IMR-90 (cell line): ENCODE measurements around the gene ADAMTS17. TPM values are rescaled to one million over a fixed set of nuclear protein-coding genes. Genes with fewer than 3 reads are reported as not detected.

Experiments
- ATAC-seq: fragments of 200-7000 bp; cut with Tn5 transposase; 2 replicates; pipeline ENCODE4 v1.9.1; 2020; ENCODE audit warnings: low read depth, mild to moderate bottlenecking, moderate library complexity
- BruUV-seq: library from RNA; stranded (reverse); fragments of 400-500 nt; replicated peaks from 2 replicates; lab custom pipeline; 2021; lab: Mats Ljungman, UMichigan
- CTCF ChIA-PET: fragments of 300-600 bp; formaldehyde crosslinking; extraction: SDS; loops from one replicate; lab custom pipeline; 2021; ENCODE audit warnings: antibody characterized with exemption; lab: Yijun Ruan, JAX
- POLR2A ChIA-PET: fragments of 300-600 bp; sonication (Branson Sonifier 250); formaldehyde crosslinking; loops from one replicate; lab custom pipeline; 2022; ENCODE audit warnings: antibody characterized with exemption; ENCODE audit not compliant: unreplicated experiment; lab: Charles Lee
- DNase-seq: peaks from one replicate; pipeline ENCODE4 v3.0.0; 2013
- H2AFZ ChIP-seq: replicated peaks from 2 replicates; pipeline ENCODE3; 2013; ENCODE audit warnings: low read length, mild to moderate bottlenecking; ENCODE audit not compliant: poor library complexity
- H2AK5ac ChIP-seq: 2 replicates; pipeline ENCODE4 v1.6.1; 2013; ENCODE audit warnings: low read depth, low read length, inconsistent platforms
- H2AK9ac ChIP-seq: replicated peaks from 2 replicates; pipeline ENCODE3; 2013; ENCODE audit warnings: mild to moderate bottlenecking, low read depth, low read length, moderate library complexity; ENCODE audit not compliant: poor library complexity
- H2BK120ac ChIP-seq: 2 replicates; pipeline ENCODE4 v1.6.1; 2013; ENCODE audit warnings: low read depth, low read length, inconsistent platforms
- H2BK15ac ChIP-seq: 3 replicates; pipeline ENCODE4 v1.6.1; 2013; ENCODE audit warnings: low read depth, low read length, inconsistent platforms
- H2BK20ac ChIP-seq: 2 replicates; pipeline ENCODE4 v1.6.1; 2013; ENCODE audit warnings: low read depth, mild to moderate bottlenecking, inconsistent platforms, low read length, moderate library complexity
- H2BK5ac ChIP-seq: 2 replicates; pipeline ENCODE4 v1.6.1; 2013; ENCODE audit warnings: mild to moderate bottlenecking, low read depth, low read length, inconsistent platforms; ENCODE audit not compliant: poor library complexity, severe bottlenecking
- H3K14ac ChIP-seq: replicated peaks from 2 replicates; pipeline ENCODE4 v1.6.1; 2013; ENCODE audit warnings: low read depth, low read length, inconsistent platforms
- H3K18ac ChIP-seq: 2 replicates; pipeline ENCODE4 v1.6.1; 2013; ENCODE audit warnings: low read depth, low read length, control low read depth
- H3K23ac ChIP-seq: 2 replicates; pipeline ENCODE4 v1.6.1; 2013; ENCODE audit warnings: low read depth, low read length, inconsistent platforms
- H3K27ac ChIP-seq: 2 replicates; pipeline ENCODE4 v1.5.1; 2013; ENCODE audit warnings: mild to moderate bottlenecking, control low read depth, low read length; ENCODE audit not compliant: insufficient read depth
- H3K27me3 ChIP-seq: 2 replicates; pipeline ENCODE4 v1.6.1; 2013; ENCODE audit warnings: low read length; ENCODE audit not compliant: control insufficient read depth, insufficient read depth
- H3K36me3 ChIP-seq: 2 replicates; pipeline ENCODE4 v1.6.1; 2013; ENCODE audit warnings: low read length, mixed read lengths; ENCODE audit not compliant: control insufficient read depth, insufficient read depth
- H3K4ac ChIP-seq: 2 replicates; pipeline ENCODE4 v1.6.1; 2013; ENCODE audit warnings: low read depth, low read length, inconsistent platforms
- H3K4me1 ChIP-seq: 2 replicates; pipeline ENCODE4 v1.6.1; 2013; ENCODE audit warnings: low read length, mixed read lengths; ENCODE audit not compliant: control insufficient read depth, insufficient read depth
- H3K4me2 ChIP-seq: 2 replicates; pipeline ENCODE4 v1.6.1; 2013; ENCODE audit warnings: low read depth, mild to moderate bottlenecking, control low read depth, low read length, moderate library complexity
- H3K4me3 ChIP-seq: 2 replicates; pipeline ENCODE4 v1.5.1; 2013; ENCODE audit warnings: low read depth, mild to moderate bottlenecking, control low read depth, low read length, moderate library complexity; ENCODE audit not compliant: insufficient read depth
- H3K56ac ChIP-seq: 2 replicates; pipeline ENCODE4 v1.6.1; 2013; ENCODE audit warnings: low read length, inconsistent platforms; ENCODE audit not compliant: insufficient read depth; ENCODE audit errors: extremely low read depth
- H3K79me1 ChIP-seq, 2 experiments: 2 replicates each; pipeline ENCODE4 v1.6.1; 2013; ENCODE audit warnings: low read length in 2 of 2, inconsistent platforms in 1 of 2, low read depth in 1 of 2
- H3K9ac ChIP-seq: 2 replicates; pipeline ENCODE4 v1.6.1; 2013; ENCODE audit warnings: low read depth, low read length, control low read depth
- H3K9me1 ChIP-seq: 2 replicates; pipeline ENCODE4 v1.6.1; 2013; ENCODE audit warnings: low read length, inconsistent platforms; ENCODE audit not compliant: insufficient read depth
- H3K9me3 ChIP-seq: 2 replicates; pipeline ENCODE4 v1.6.1; 2013; ENCODE audit warnings: low read length; ENCODE audit not compliant: control insufficient read depth, insufficient read depth
- H4K20me1 ChIP-seq: 2 replicates; pipeline ENCODE4 v1.6.1; 2013; ENCODE audit warnings: low read length, inconsistent platforms; ENCODE audit not compliant: insufficient read depth
- H4K5ac ChIP-seq: 2 replicates; pipeline ENCODE4 v1.6.1; 2013; ENCODE audit warnings: mild to moderate bottlenecking, low read depth, low read length, control low read depth
- H4K8ac ChIP-seq, 2 experiments: 2 replicates each; pipeline ENCODE4 v1.6.1; 2013; ENCODE audit warnings: low read depth in 2 of 2, low read length in 2 of 2, control low read depth in 1 of 2, inconsistent platforms in 1 of 2
- H4K91ac ChIP-seq: 2 replicates; pipeline ENCODE4 v1.6.1; 2013; ENCODE audit warnings: low read depth, low read length, inconsistent platforms; ENCODE audit not compliant: insufficient read depth
- BHLHE40 ChIP-seq: fragments of 150-350 bp; IDR thresholded peaks from 2 replicates; pipeline ENCODE4 v1.6.1; 2016; ENCODE audit warnings: mild to moderate bottlenecking, low read depth, low read length
- CHD1 ChIP-seq: IDR thresholded peaks from 2 replicates; pipeline ENCODE4 v1.6.1; 2012; ENCODE audit warnings: low read depth, low read length, improper control_type of control experiment
- RCOR1 ChIP-seq: IDR thresholded peaks from 2 replicates; pipeline ENCODE4 v1.6.1; 2012; ENCODE audit warnings: mild to moderate bottlenecking, low read length, improper control_type of control experiment; ENCODE audit not compliant: insufficient replicate concordance
- RFX5 ChIP-seq: IDR thresholded peaks from 2 replicates; pipeline ENCODE4 v1.8.0; 2012; ENCODE audit warnings: low read depth, mild to moderate bottlenecking, low read length, moderate library complexity
- WGBS, 2 experiments: methylation state at CpG; one replicate each; pipeline versions ENCODE4 v1.1.5 to v1.1.7; 2013; ENCODE audit warnings: missing lambda C conversion rate in 2 of 2; ENCODE audit not compliant: insufficient read length in 1 of 2; ENCODE audit errors: extremely low coverage in 2 of 2; 5-methylcytosine and 5-hydroxymethylcytosine counted together
- dilution Hi-C: fragments of 300-500 bp; cut with HindIII; formaldehyde crosslinking; loops from one replicate; pipeline ENCODE4 v1.14.3; 2018; ENCODE audit warnings: low sequenced_read_pairs; ENCODE audit not compliant: unreplicated experiment
- in situ Hi-C: fragments of 300-500 bp; cut with MboI; formaldehyde crosslinking; loops from 3 replicates; pipeline ENCODE4 v1.14.3; 2019; ENCODE audit warnings: low sequenced_read_pairs, inconsistent platforms, mixed read lengths
- intact Hi-C: fragments of 100-400 bp; cut with micrococcal nuclease; formaldehyde crosslinking; loops from 2 replicates; pipeline ENCODE4 v1.10.0; 2022
- polyA plus RNA-seq, 3 experiments: library from polyadenylated mRNA; depleted of rRNA; stranded (reverse); fragments of >200 nt; gene quantifications; 2 replicates each; pipeline ENCODE4 v1.2.3, GENCODE V29; 2012; ENCODE audit warnings: low replicate concordance in 1 of 3
- total RNA-seq: library from RNA; depleted of rRNA; stranded (reverse); fragments of >200 nt; gene quantifications from 2 replicates; pipeline ENCODE4 v1.2.3, GENCODE V29; 2012
- TF ChIP-seq, protein P1 (sequence below): fragments of 150-350 bp; IDR thresholded peaks from 2 replicates; pipeline ENCODE4 v1.6.1; 2016; ENCODE audit warnings: low read depth, mild to moderate bottlenecking, low read length, moderate library complexity, borderline replicate concordance

ADAMTS17 gene
- total and polyA plus RNA-seq, 2 of the 4 experiments (the other 2 are of a cell fraction), result 0.03 TPM; not detected in 1

DNA sequence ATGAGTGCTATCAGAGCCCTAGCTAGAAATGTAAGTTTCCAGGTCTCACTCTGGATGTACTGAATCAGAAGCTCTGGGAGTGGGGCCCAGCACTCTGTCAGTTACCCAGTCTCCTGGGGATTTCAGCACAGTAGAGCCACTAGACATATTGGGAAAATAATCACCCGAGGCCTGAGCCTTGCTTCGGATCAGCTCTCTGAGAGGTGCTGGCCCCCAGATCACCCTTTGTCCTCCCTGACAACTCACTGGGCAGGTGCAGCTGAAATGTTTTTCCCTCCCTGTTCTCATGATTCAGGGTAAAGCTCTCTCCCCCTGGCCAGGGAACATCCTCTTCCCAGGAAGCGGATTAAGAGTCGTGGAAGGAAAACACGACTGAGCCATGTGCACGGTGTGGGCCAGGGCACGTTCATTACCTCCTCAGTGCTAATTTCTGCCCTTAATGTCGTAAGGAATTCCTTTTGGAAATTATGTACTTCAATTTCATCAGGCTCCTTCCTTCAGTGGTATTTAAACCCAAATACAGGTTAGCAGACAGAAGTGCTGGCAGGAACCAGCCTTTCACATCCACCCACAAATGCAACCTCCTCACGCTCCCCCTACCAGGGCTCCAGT lies 311.8 kb downstream of the ADAMTS17 start:
- WGBS, 2 experiments, result 38% methylated on average over 2 of the region's 9 CpGs; no CpG with 5 or more reads in 1 of the 2 experiments
- H2AK5ac ChIP-seq, result no peak overlapping the region
- no peak overlapping the region for H2BK5ac ChIP-seq
- H3K27ac ChIP-seq, result no peak overlapping the region
- H3K56ac ChIP-seq, result no peak overlapping the region
- no peak overlapping the region for H3K4me3 ChIP-seq
- intact Hi-C loops, result no loop called here
- H4K20me1 ChIP-seq, result no peaks in the 10 kb centered on the region
- no peak overlapping the region for H3K18ac ChIP-seq
- POLR2A ChIA-PET, result no interaction called here
- BruUV-seq, result no TSS peak
- no peak overlapping the region for H4K91ac ChIP-seq
- in situ Hi-C loops, result no loop called here
- no peaks in the 10 kb centered on the region for H3K4me1 ChIP-seq
- H2BK120ac ChIP-seq, result no peak overlapping the region
- CTCF ChIA-PET, result no interaction called here
- no peak overlapping the region for H2BK20ac ChIP-seq
- H3K4ac ChIP-seq, result no peak overlapping the region
- H2BK15ac ChIP-seq, result no peak overlapping the region
- TF ChIP-seq RCOR1, result no peak
- TF ChIP-seq BHLHE40, result no peak
- no peak for TF ChIP-seq CHD1
- TF ChIP-seq, protein P1, sequence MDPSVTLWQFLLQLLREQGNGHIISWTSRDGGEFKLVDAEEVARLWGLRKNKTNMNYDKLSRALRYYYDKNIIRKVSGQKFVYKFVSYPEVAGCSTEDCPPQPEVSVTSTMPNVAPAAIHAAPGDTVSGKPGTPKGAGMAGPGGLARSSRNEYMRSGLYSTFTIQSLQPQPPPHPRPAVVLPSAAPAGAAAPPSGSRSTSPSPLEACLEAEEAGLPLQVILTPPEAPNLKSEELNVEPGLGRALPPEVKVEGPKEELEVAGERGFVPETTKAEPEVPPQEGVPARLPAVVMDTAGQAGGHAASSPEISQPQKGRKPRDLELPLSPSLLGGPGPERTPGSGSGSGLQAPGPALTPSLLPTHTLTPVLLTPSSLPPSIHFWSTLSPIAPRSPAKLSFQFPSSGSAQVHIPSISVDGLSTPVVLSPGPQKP, result no peak
- TF ChIP-seq RFX5, result no peak
- ATAC-seq (no peak), DNase-seq (no peak)
- dilution Hi-C loops, result no loop called here
- no peak overlapping the region for H3K4me2 ChIP-seq
- H3K9me3 ChIP-seq, result peaks cover 16% of the 10 kb centered on the region
- no peak overlapping the region for H3K9ac ChIP-seq
- H2AFZ ChIP-seq, result no peak overlapping the region
- H2AK9ac ChIP-seq, result no peak overlapping the region
- no peak overlapping the region for H3K14ac ChIP-seq
- H3K79me1 ChIP-seq, result no peaks in the 10 kb centered on the region
- no peak overlapping the region for H4K5ac ChIP-seq
- H3K23ac ChIP-seq, result no peak overlapping the region
- H3K27me3 ChIP-seq, result no peaks in the 10 kb centered on the region
- H3K9me1 ChIP-seq, result no peaks in the 10 kb centered on the region
- no peaks in the 10 kb centered on the region for H3K36me3 ChIP-seq
- H4K8ac ChIP-seq, result no peak overlapping the region
